ENCODE data around the gene ZP2.
"Not testable (repeated sequence)": the region's sequence is repeated elsewhere in the genome, so short reads cannot be mapped to it uniquely, and the experiment has no call there.

The ZP2 gene

DNA sequence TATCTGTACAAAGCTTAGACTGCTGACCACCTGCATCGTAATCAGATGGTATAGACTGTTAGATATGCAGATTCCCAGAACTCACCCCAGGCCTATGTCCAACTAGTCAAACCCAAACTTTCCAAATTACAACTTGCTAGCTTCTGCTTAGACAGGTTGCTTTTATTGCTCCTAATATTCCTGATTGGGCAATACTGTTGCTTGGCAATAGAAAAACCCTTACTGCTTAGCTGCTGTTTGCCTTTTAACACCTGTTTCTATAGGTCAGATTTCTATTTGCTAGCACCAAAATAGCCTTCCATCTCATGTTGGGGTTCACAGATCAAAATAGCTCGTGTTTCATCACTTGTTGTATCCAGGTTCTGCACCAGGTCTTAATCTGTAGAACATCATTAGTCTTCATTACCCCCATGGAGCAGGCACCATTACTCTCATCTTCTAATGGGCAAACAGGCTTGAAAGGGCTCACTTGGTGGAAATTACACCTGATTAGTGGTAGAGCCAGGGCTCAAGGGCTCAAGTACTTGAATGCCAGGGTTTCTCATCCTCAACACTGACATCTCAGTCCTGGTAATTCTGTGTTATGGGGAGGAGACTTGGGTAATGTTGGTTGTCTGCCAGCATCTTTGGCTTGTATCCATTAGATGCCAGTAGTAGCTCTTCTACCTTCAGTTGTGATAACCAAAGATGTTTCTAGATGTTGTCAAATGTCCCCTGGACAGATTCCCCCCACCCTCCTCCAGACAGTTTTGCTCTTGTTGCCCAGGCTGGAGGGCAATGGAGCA is 2.7 kb downstream of the ZP2 start:
- DNase-seq = no peak

GRCh38 chr16:21206550-21206949 is 4.8 kb downstream of the ZP2 start:
- no peak for DNase-seq

GRCh38 chr16:21205303-21205702 is 6.1 kb downstream of the ZP2 start:
- no peak for DNase-seq

- no peak for DNase-seq
Measured at GRCh38 chr16:21203155-21203797, 8.1 kb downstream of the ZP2 start.

DNA sequence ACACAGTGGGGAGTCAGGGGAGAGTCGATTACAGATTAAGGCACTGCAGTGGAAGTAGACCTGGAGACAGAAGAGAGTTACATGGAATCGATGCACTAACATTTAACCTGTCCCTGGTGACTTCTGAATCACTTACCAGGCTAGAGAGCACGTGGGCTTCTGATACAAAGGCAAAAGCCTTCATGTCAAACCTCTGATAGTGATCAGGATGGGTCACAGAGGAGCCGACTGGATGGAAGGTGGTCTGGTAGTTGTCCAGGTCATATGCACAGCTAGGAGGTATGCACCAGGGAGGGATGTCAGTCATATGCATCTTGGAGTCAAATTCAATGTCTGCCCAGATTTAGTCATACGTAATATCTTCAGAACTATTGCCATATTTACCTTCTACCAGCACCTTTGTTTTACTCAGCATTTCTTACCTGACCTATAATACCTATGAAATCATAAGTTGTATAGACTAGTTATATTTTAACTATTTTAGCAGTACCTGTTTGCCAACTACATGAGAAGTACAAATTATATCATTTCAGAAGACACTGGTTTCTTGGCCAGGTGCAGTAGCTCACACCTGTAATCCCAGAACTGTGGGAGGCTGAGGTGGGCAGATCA is 11.7 kb downstream of the ZP2 start:
- no peak for DNase-seq

DNA sequence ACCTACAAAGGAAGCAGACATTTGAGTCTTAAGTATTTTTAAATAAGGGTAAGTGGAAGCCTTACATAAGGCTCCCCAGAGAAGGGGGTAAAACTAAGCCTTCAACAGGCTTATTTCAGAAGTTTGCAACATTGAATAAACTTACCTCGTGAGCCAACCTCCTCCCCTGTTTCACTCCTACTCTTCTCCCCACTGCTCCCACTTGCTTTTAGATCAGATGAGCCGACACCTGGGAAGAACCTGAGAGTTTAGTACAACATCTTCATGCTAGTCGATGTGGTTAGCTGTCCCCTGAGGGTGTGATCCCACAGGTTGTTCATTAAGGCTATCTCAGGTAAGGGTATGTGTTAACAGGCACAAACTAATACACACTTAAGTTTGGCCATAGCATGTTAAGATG is 13.8 kb downstream of the ZP2 start:
- no peak for DNase-seq

DNA sequence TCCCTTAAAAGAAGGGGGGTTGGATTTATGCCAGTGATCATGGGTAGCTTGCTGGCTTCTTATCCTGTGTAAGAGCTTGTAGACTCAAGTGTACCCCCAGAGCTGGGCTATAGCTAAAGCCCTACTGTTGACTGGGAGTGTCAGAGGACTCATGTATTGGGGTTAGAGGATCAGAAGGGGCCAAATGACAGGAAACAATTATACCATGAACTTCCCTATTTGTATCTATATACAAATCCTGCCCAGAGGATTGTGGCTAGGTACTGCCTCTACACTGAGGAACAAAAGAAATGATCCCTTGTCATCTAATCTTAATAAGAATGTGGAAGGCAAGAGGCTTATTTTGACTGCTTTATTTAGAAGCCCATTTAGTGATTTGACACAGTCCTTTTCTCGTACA is 14.3 kb downstream of the ZP2 start:
- no peak for DNase-seq

DNA sequence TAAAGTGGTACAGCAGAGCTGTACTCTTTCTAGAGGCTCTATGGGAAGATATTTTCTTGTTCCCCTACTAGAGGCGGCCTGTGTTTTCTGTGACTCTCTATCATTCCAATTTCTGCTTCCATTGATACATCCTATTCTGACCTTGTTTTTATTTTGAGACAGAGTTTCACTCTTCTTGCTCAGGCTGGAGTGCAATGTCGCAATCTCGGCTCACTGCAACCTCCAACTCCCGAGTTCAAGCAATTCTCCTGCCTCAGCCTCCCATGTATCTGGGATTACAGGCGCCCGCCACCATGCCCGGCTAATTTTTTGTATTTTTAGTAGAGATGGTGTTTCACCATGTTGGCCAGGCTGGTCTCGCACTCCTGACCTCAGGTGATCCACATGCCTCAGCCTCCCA is 16.0 kb downstream of the ZP2 start:
- DNase-seq = not testable (repeated sequence)

DNA sequence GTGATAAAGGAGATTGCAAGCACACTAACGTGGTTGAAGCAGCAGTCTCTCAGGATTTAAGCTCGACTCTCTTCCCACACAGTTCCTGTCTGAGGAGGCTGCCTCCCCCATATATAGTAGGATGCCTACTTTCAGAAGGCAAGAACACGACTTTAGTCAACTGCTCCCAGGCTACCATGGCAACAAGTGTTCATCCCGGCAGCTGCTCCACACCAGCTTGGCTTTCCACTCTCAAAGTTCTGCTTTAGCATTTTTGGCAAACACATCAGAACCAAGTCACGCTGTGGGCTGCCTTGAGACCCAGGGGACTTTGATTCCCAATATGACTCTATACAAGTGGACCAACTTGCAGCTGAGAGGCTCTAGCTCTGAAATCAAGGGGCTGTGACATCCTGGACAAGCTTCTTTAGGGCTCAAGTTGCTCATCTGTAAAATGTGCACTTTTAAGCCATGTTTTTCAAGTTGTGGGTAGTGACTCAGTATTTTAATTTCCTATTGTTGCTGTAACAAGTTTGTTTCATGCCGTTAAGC is 16.5 kb downstream of the ZP2 start:
- no peak for DNase-seq

DNA sequence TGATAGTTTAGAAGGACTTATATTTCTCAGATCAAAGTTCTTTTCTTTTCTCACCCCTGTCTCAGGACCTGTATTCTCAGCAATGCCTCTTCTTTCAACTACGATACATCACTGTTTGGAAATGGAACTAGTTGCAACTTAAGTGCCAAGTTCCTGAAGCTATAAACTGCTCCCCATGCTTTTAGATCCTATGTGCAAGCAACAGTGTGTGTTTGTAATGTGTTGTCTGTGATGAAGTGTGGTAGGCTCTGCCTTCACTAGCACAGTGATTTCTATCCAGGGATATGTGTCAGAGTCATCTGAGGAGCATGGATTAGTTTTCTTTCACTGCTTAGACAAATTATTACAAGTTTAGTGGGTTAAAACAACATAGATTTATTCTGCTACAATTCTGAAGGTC is 18.4 kb downstream of the ZP2 start:
- DNase-seq = no peak

GRCh38 chr16:21190599-21190998 is 20.8 kb downstream of the ZP2 start:
- DNase-seq = no peak

GRCh38 chr16:21190013-21190412 is 21.4 kb downstream of the ZP2 start:
- no peak for DNase-seq

- DNase-seq = no peak
Measured at GRCh38 chr16:21189311-21189710, 22.1 kb downstream of the ZP2 start.

GRCh38 chr16:21186326-21186691 is 25.1 kb downstream of the ZP2 start:
- no peak for DNase-seq

DNA sequence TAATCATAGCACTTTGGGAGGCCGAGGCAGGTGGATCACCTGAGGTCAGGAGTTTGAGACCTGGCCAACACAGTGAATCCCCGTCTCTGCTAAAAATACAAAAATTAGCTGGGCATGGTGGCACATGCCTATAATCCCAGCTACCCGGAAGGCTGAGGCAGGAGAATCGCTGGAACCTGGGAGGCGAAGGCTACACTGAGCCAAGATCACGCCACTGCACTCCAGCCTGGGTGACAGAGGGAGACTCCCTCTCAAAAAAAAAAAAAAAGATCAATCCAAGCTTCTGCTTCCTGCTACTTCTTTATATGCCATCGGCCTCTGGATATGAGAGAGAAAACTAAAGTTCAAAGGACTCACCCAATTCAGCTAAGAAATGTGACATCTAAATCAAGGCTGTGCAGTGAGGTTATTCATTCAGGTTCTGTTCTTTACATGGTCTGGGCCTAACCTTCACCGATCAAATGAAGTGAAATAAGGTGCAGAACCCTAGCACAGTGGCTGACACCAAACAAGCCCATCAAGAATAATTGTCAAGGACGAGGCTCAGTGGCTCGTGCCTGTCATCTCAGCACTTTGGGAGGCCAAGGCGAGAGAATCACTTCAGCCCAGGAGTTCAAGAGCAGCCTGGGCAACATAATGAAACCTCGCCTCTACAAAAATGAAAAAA is 25.6 kb downstream of the ZP2 start:
- DNase-seq = no peak

DNA sequence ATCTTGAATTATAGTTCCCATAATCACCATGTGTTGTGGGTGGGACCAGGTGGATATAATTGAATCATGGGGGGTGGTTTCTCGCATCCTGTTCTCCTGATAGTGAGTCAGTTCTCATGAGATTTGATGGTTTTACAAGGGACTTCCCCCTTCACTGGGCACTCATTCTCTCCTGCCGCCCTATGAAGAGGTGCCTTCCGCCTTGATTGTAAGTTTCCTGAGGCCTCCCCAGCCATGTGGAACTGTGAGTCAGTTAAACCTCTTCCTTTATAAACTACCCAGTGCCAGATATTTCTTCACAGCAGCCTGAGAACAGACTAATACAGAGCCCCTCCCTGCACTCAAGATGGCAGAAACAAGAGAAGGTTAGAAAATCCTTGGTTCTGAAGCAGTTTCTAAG is 26.5 kb downstream of the ZP2 start:
- peak; percentile 36 to 42 for DNase-seq

DNA sequence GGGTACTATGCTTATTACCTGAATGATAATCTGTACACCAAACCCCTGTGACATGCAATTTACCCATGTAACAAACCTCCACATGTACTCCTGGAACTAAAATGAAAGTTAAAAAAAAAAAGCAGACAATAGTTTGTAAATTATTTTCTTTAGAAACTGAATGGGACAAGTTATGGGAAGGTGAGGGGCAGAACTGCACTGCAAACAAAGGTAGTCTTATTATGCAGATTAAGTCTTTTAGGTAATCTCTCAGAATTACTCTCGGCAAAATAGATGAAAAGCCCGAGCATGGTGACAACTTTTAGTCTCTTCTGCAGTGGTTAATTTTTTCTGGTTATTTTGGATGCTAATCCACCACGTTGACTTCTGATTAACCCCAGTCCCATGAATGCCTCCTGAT is 27.4 kb downstream of the ZP2 start:
- no peak for DNase-seq

DNA sequence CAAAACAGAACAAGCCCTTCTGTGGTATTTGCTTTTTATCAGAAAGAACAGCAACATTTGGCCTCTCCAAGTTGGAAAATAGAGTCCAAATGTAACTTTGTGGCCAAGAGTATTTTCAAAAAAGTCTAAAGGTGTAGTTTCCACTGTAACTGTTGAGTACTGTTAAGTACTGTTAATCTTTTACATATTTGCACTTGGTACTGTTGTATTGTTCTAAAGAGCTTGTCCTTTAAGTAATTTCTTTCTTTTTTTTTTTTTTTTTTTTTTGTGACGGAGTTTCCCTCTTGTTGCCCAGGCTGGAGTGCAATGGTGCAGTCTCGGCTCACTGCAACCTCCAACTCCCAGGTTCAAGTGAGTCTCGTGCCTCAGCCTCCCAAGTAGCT is 31.4 kb downstream of the ZP2 start:
- DNase-seq = no peak

- no peak for DNase-seq
Measured at GRCh38 chr16:21179126-21179982, 32.0 kb downstream of the ZP2 start.

- no peak for DNase-seq
Measured at GRCh38 chr16:21175397-21175796, 36.0 kb downstream of the ZP2 start.

DNA sequence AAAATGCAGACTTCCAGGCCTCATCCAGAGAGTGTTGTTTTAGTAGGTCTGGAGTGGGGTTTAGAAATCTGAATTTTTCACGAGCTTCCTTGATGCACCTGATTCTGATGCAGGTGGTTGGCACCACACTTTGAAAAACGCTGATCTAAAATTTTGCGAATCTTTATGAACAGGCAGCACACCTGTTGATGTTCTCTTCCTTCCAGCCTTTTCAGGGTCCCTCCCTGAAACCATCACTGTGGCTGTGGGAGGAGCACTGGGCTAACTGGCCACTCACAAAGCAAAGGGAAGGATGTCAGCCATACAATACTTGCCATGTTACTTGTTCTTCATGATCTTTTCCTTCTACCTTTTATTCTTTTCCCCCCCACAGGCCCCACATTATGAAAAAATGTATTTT is 38.7 kb downstream of the ZP2 start:
- no peak for DNase-seq

DNA sequence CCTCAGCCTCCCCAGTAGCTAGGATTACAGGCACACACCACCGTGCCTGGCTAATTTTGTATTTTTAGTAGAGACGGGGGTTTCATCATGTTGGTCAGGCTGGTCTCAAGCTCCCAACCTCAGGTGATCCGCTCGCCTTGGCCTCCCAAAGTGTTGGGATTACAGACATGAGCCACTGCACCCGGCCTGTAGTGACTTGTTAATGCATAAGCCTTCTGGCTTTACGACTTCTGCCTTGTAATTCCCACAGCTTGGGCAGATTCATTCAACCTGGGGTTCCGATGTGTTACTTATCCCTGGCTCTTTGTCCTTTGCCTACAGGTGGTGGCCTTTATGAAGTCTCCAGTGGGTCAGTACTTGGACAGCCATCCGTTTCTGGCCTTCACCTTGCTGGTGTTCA is 41.3 kb downstream of the ZP2 start:
- not testable (repeated sequence) for DNase-seq
